Lung (tissue), 12 donors: Measurements from ENCODE around the gene DSTN. TPM values are rescaled to one million over a fixed set of nuclear protein-coding genes. Genes with fewer than 3 reads are reported as not detected.

Source experiments
- ATAC-seq: fragments of 200-7000 bp; cut with Tn5 transposase; one replicate; pipeline ENCODE4 v1.9.1; 2020; ENCODE audit warnings: moderate number of reproducible peaks; ENCODE audit not compliant: insufficient read depth, low FRiP score
- DNase-seq, 3 donors: peaks; one replicate each; pipeline ENCODE4 v3.0.0-alpha.2; 2013 to 2017
- H3K27ac ChIP-seq, 2 donors: one replicate each; pipeline ENCODE4 v1.5.1; 2013; ENCODE audit warnings: mild to moderate bottlenecking in 2 of 2, moderate library complexity in 2 of 2, control low read depth in 1 of 2, inconsistent platforms in 1 of 2, low read depth in 1 of 2, low read length in 1 of 2
- H3K27me3 ChIP-seq, 3 donors: one replicate each; pipeline ENCODE4 v1.5.1; 2013; ENCODE audit warnings: low read length in 2 of 3; ENCODE audit not compliant: control insufficient read depth in 3 of 3, insufficient read depth in 3 of 3
- H3K36me3 ChIP-seq, 4 donors: one replicate each; pipeline ENCODE4 v1.5.1; 2013; ENCODE audit warnings: low read length in 4 of 4, mild to moderate bottlenecking in 1 of 4, moderate library complexity in 1 of 4; ENCODE audit not compliant: control insufficient read depth in 4 of 4, insufficient read depth in 4 of 4
- H3K4me1 ChIP-seq, 5 donors: one replicate each; pipeline ENCODE4 v1.5.1; 2013; ENCODE audit warnings: low read length in 5 of 5, mild to moderate bottlenecking in 2 of 5, moderate library complexity in 1 of 5; ENCODE audit not compliant: control insufficient read depth in 5 of 5, insufficient read depth in 5 of 5
- H3K4me3 ChIP-seq: one replicate; pipeline ENCODE4 v1.5.1; 2013; ENCODE audit warnings: mild to moderate bottlenecking, control low read depth, moderate library complexity
- H3K9ac ChIP-seq, 2 donors: one replicate each; pipeline ENCODE4 v1.5.1; 2013; ENCODE audit warnings: low read length in 2 of 2, control low read depth in 1 of 2; ENCODE audit not compliant: insufficient read depth in 1 of 2
- H3K9me3 ChIP-seq, 4 donors: one replicate each; pipeline ENCODE4 v1.5.1; 2013; ENCODE audit warnings: low read length in 3 of 4, mild to moderate bottlenecking in 1 of 4, moderate library complexity in 1 of 4; ENCODE audit not compliant: control insufficient read depth in 4 of 4, insufficient read depth in 3 of 4
- CTCF ChIP-seq: IDR thresholded peaks from 2 replicates; pipeline ENCODE4 v1.5.1; 2012; ENCODE audit warnings: mild to moderate bottlenecking; ENCODE audit errors: control extremely low read depth, extremely low read depth
- WGBS, 2 donors: extraction: QIAGEN DNeasy Blood & Tissue Kit; methylation state at CpG; one replicate each; pipeline ENCODE4 v1.1.7; 2013; 5-methylcytosine and 5-hydroxymethylcytosine counted together
- polyA plus RNA-seq, 2 donors: library from polyadenylated mRNA; stranded (reverse); fragments of 200-250 nt; gene quantifications; one replicate each; pipeline ENCODE4 v1.2.1, GENCODE V29; 2013
- total RNA-seq, 2 donors: library from RNA; depleted of rRNA in 1 of 2; stranded (reverse); fragments of >200 nt in 1 of 2; gene quantifications; one replicate each; pipeline ENCODE4 v1.2.1, GENCODE V29; 2014 to 2021
- donor health status: control.
- donor health status: control.
- donor health status: Bipolar disorder and iron deficiency.
- donor health status: healthy.
- donor health status: DM: yes; HTN: yes; CAD: no.

The DSTN gene
- total and polyA plus RNA-seq, 4 donors: 313 to 532 (median 380) TPM

- Histone ChIP-seq H3K36me3 (peaks cover 0 to 8% (median 2%) of the 10 kb centered on the region in 4 donors), H3K27me3 (no peaks in the 10 kb centered on the region), H3K27ac (peak overlapping the region in 1 of 2 donors; percentile 29), H3K4me3 (no peak overlapping the region), H3K9me3 (no peaks in the 10 kb centered on the region), H3K9ac (no peak overlapping the region), H3K4me1 (peaks cover 4 to 52% (median 25%) of the 10 kb centered on the region in 5 donors)
- 24 to 29% methylated on average over 10 of the region's 10 CpGs for WGBS, 2 donors
- DNase-seq: no peak
- TF ChIP-seq CTCF: no peak
- ATAC-seq: peak; percentile 37
Measured at GRCh38 chr20:17648315-17648646, 78.4 kb downstream of the DSTN start.

GRCh38 chr20:17648791-17649730, 79.2 kb downstream of the DSTN start:
- H3K9ac ChIP-seq: peak overlapping the region in 1 of 2 donors; percentile 19
- H3K9me3 ChIP-seq: no peaks in the 10 kb centered on the region
- no peak for TF ChIP-seq CTCF
- H3K4me1 ChIP-seq: peaks cover 4 to 52% (median 25%) of the 10 kb centered on the region in 5 donors
- ATAC-seq (no peak), DNase-seq (peak in 2 of 3 donors; percentile 41 to 51)
- no peaks in the 10 kb centered on the region for H3K27me3 ChIP-seq
- H3K36me3 ChIP-seq: peaks cover 0 to 8% (median 3%) of the 10 kb centered on the region in 4 donors
- 44 to 47% methylated on average over 20 of the region's 20 CpGs for WGBS, 2 donors
- peak overlapping the region in 1 of 2 donors; percentile 34 for H3K27ac ChIP-seq
- no peak overlapping the region for H3K4me3 ChIP-seq

- ATAC-seq (no peak), DNase-seq (no peak)
- Histone ChIP-seq H3K9ac (no peak overlapping the region), H3K27ac (peak overlapping the region in 1 of 2 donors; percentile 43), H3K4me1 (peaks cover 4 to 52% (median 25%) of the 10 kb centered on the region in 5 donors), H3K27me3 (no peaks in the 10 kb centered on the region), H3K4me3 (no peak overlapping the region), H3K9me3 (no peaks in the 10 kb centered on the region), H3K36me3 (peaks cover 0 to 14% (median 9%) of the 10 kb centered on the region in 4 donors)
- no peak for TF ChIP-seq CTCF
- 38 to 39% methylated on average over 12 of the region's 12 CpGs for WGBS, 2 donors
Measured at GRCh38 chr20:17650301-17651128, 80.6 kb downstream of the DSTN start.
